ENCODE measurements around the gene SMPD3. TPM values are rescaled to one million over a fixed set of nuclear protein-coding genes. Genes with fewer than 3 reads are reported as not detected.

The SMPD3 gene
- total and polyA plus RNA-seq, 2 experiments from 2014 or later, result 5.7 to 6.3 TPM

GRCh38 chr16:68421076-68421475 lies 27.2 kb downstream of the SMPD3 start:
- no peak overlapping the region for H2AFZ ChIP-seq
- no peak for DNase-seq (ENCODE audit: low spot score)
- TF ChIP-seq EZH2phosphoT487 (IDR thresholded peaks at IDR 0.05; ENCODE audit: low read depth, severe bottlenecking, unreplicated experiment) (no peak), CTCF (IDR thresholded peaks at IDR 0.05; ENCODE audit: poor library complexity) (no peak), EZH2 (IDR thresholded peaks at IDR 0.05; ENCODE audit: borderline replicate concordance) (no peak)
- no peak overlapping the region for H3K27ac ChIP-seq
- H3K27me3 ChIP-seq, result no peaks in the 10 kb centered on the region
- WGBS (ENCODE audit: low lambda C conversion rate, missing lambda C conversion rate), result 92% methylated on average over 5 of the region's 5 CpGs
- H3K9me3 ChIP-seq (ENCODE audit: low read depth), result no peaks in the 10 kb centered on the region
- no peaks in the 10 kb centered on the region for H4K20me1 ChIP-seq (ENCODE audit: insufficient read depth, poor library complexity, severe bottlenecking)
- H3K9me2 ChIP-seq (replicated peaks; ENCODE audit: insufficient read depth), result no peaks in the 10 kb centered on the region
- no peaks in the 10 kb centered on the region for H3K36me3 ChIP-seq (replicated peaks; ENCODE audit: insufficient read depth, low read depth)
- no peaks in the 10 kb centered on the region for H3K79me2 ChIP-seq
- no peak overlapping the region for H3K4me3 ChIP-seq
- no peak overlapping the region for H3K4me2 ChIP-seq
- H3K4me1 ChIP-seq (ENCODE audit: insufficient read depth), result peaks cover 6% of the 10 kb centered on the region

GRCh38 chr16:68420366-68420942 lies 27.9 kb downstream of the SMPD3 start:
- WGBS (ENCODE audit: low lambda C conversion rate, missing lambda C conversion rate), result 66% methylated on average over 4 of the region's 4 CpGs
- H4K20me1 ChIP-seq (ENCODE audit: insufficient read depth, poor library complexity, severe bottlenecking), result no peaks in the 10 kb centered on the region
- H3K4me2 ChIP-seq, result no peak overlapping the region
- DNase-seq (ENCODE audit: low spot score), result no peak
- H3K27me3 ChIP-seq, result no peaks in the 10 kb centered on the region
- no peak overlapping the region for H2AFZ ChIP-seq
- peaks cover 6% of the 10 kb centered on the region for H3K4me1 ChIP-seq (ENCODE audit: insufficient read depth)
- H3K79me2 ChIP-seq, result no peaks in the 10 kb centered on the region
- H3K9me3 ChIP-seq (ENCODE audit: low read depth), result no peaks in the 10 kb centered on the region
- no peak overlapping the region for H3K4me3 ChIP-seq
- H3K9me2 ChIP-seq (replicated peaks; ENCODE audit: insufficient read depth), result no peaks in the 10 kb centered on the region
- no peak overlapping the region for H3K27ac ChIP-seq
- no peak for TF ChIP-seq EZH2phosphoT487 (IDR thresholded peaks at IDR 0.05; ENCODE audit: low read depth, severe bottlenecking, unreplicated experiment)
- no peak for TF ChIP-seq CTCF (IDR thresholded peaks at IDR 0.05; ENCODE audit: poor library complexity)
- TF ChIP-seq EZH2 (IDR thresholded peaks at IDR 0.05; ENCODE audit: borderline replicate concordance), result no peak
- no peaks in the 10 kb centered on the region for H3K36me3 ChIP-seq (replicated peaks; ENCODE audit: insufficient read depth, low read depth)

- H3K4me1 ChIP-seq (ENCODE audit: insufficient read depth), result peaks cover 9% of the 10 kb centered on the region
- no peaks in the 10 kb centered on the region for H3K9me2 ChIP-seq (replicated peaks; ENCODE audit: insufficient read depth)
- H3K4me3 ChIP-seq, result no peak overlapping the region
- H4K20me1 ChIP-seq (ENCODE audit: insufficient read depth, poor library complexity, severe bottlenecking), result no peaks in the 10 kb centered on the region
- no peaks in the 10 kb centered on the region for H3K79me2 ChIP-seq
- WGBS (ENCODE audit: low lambda C conversion rate, missing lambda C conversion rate), result 78% methylated on average over 11 of the region's 11 CpGs
- H2AFZ ChIP-seq, result no peak overlapping the region
- no peaks in the 10 kb centered on the region for H3K9me3 ChIP-seq (ENCODE audit: low read depth)
- DNase-seq (ENCODE audit: low spot score), result peak; percentile 48
- peak overlapping the region; percentile 66 for H3K27ac ChIP-seq
- no peaks in the 10 kb centered on the region for H3K36me3 ChIP-seq (replicated peaks; ENCODE audit: insufficient read depth, low read depth)
- no peak overlapping the region for H3K4me2 ChIP-seq
- no peak for TF ChIP-seq EZH2phosphoT487 (IDR thresholded peaks at IDR 0.05; ENCODE audit: low read depth, severe bottlenecking, unreplicated experiment)
- TF ChIP-seq EZH2 (IDR thresholded peaks at IDR 0.05; ENCODE audit: borderline replicate concordance), result no peak
- TF ChIP-seq CTCF (IDR thresholded peaks at IDR 0.05; ENCODE audit: poor library complexity), result no peak
- no peaks in the 10 kb centered on the region for H3K27me3 ChIP-seq
These were observed 30.5 kb downstream of the SMPD3 start for GRCh38 chr16:68417711-68418301.
